AG09309 (cell line): ENCODE measurements around the gene NTRK3.
"Not testable (repeated sequence)": the region's sequence is repeated elsewhere in the genome, so short reads cannot be mapped to it uniquely, and the experiment has no call there.

Experiments used
- DNase-seq: peaks from one replicate; pipeline ENCODE4 v3.0.0-alpha.2; 2010; ENCODE audit warnings: low read depth
- H3K4me3 ChIP-seq: 2 replicates; pipeline ENCODE4 v1.5.1; 2011; ENCODE audit warnings: mild to moderate bottlenecking, low read depth, low read length, moderate library complexity; ENCODE audit not compliant: control insufficient read depth
- CTCF ChIP-seq: IDR thresholded peaks from 2 replicates; pipeline ENCODE4 v1.5.1; 2011; ENCODE audit warnings: mild to moderate bottlenecking, low read depth, low read length, inconsistent platforms; ENCODE audit not compliant: insufficient read depth, control insufficient read depth; ENCODE audit errors: missing control alignments

Gene NTRK3

GRCh38 chr15:87846746-87847145, 409.8 kb downstream of the NTRK3 start:
- TF ChIP-seq CTCF = no peak
- H3K4me3 ChIP-seq = no peak overlapping the region
- DNase-seq = no peak

DNA sequence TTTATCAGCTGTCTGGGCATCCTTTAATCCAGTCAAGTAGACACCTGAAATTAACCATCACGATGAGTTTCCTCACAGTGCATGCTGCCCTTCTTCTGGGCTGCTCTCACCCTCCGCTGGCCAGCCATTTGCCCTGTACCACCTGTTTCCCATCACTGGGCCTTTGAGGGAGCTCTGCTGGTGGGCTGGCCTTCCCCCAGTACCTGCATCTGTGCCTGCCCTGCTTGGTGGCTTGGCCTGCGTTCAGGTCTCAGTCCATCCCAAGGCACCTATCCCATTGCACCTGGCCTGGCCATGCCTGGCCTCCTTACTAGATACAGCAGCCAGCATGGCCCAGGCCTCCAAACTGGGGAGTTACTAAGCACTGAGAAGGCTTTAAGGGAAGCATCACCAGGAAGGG, 413.2 kb downstream of the NTRK3 start:
- no peak overlapping the region for H3K4me3 ChIP-seq
- no peak for DNase-seq
- TF ChIP-seq CTCF = no peak

- no peak for TF ChIP-seq CTCF
- no peak for DNase-seq
- no peak overlapping the region for H3K4me3 ChIP-seq
Measured at GRCh38 chr15:87841426-87841998, 415.0 kb downstream of the NTRK3 start.

DNA sequence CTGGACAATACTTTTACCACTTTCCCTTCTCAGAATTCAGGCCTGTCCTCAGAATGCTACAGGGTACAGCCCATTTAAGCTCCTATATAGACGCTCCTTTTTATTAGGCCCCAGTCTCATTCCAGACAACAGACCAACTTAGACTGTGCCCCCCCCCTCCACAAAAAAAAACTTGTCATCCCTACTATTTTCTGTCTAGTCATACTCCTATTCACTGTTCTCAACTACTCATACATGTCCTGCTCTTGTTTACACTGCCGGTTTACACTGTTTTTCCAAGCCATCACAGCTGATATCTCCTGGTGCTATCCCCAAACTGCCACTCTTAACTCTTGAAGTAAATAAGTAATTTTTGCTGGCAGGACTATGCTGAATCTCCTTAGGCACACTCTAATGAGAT, 420.7 kb downstream of the NTRK3 start:
- DNase-seq, H3K4me3 ChIP-seq: not testable (repeated sequence)

- H3K4me3 ChIP-seq, DNase-seq: not testable (repeated sequence)
Measured at GRCh38 chr15:87833333-87833732, 423.2 kb downstream of the NTRK3 start.

DNA sequence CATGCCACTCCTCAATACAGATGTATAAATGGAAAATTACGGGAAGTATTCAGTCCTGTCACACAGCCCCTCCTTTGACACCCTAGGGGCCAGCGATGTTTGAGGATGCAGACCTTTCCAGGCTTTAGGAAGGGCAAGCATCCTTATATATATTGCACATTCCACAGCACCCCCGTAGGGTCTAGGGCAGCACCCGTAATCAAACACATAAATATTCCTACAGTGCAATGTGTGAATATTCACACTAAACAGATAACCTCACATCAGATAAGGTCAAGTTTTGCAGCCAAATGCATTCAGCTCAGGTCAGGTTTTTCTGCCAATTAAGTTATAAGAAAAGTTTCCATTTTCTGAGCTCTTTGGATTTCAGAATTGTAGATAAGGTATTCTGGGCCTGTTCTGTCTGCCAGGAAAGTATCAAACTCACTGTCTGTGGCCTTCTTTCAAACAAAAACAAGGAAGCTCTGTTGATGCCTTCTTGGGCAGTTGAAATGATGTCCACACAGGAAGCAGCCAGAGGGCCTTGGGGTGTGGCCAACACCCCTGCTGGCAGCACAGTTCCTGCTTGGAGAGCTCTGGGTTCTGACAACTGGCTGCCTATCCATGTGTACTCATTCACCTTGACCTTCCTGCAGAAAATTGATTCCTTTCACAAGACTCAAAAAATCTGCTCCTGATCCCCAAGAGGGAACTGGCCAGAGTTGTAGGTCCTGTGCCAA, 427.0 kb downstream of the NTRK3 start:
- DNase-seq = no peak
- TF ChIP-seq CTCF = no peak
- H3K4me3 ChIP-seq = no peak overlapping the region

DNA sequence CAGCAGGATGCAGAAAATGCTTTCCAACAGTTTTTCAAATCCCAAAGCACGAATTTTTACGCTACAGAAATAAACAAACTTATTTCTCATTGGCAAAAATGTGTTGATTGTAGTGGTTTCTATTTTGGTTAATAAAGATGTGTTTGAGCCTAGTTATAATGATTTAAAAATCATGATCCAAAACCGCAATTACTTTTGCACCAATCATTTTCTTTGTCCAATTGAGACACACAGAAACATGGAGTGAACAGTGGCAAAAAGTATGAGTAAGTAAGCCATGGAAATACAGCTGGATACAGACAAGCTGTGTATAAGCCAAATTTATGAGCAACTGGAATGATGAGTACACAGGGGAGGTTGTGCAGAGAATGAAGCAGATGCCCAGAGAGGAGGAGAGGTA, 427.9 kb downstream of the NTRK3 start:
- DNase-seq = no peak
- no peak for TF ChIP-seq CTCF
- H3K4me3 ChIP-seq = no peak overlapping the region

DNA sequence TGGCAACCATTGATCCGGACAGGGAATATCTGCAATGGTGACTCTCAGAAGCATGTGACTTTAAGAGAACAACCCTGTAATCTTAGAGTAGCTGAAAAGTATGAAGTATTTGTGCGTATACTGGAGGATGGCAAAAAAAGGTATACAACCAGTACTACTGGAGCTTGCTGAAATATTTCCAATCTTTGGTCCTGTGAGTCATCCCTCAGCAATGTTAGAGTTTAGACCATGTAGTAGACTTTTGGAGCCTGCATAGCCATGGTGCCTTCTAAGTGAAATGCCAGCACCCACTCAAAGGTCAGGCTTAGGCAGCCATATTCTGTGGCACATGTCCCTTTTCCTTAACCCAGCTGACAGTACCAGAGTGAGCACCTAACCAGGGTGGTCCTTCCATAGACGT, 429.4 kb downstream of the NTRK3 start:
- TF ChIP-seq CTCF = no peak
- H3K4me3 ChIP-seq = no peak overlapping the region
- no peak for DNase-seq
